ENCODE measurements around the gene EBP. TPM values are rescaled to one million over a fixed set of nuclear protein-coding genes. Genes with fewer than 3 reads are reported as not detected.

The EBP gene
- total RNA-seq, 1 donor from 2014 or later, result 55.2 TPM

DNA sequence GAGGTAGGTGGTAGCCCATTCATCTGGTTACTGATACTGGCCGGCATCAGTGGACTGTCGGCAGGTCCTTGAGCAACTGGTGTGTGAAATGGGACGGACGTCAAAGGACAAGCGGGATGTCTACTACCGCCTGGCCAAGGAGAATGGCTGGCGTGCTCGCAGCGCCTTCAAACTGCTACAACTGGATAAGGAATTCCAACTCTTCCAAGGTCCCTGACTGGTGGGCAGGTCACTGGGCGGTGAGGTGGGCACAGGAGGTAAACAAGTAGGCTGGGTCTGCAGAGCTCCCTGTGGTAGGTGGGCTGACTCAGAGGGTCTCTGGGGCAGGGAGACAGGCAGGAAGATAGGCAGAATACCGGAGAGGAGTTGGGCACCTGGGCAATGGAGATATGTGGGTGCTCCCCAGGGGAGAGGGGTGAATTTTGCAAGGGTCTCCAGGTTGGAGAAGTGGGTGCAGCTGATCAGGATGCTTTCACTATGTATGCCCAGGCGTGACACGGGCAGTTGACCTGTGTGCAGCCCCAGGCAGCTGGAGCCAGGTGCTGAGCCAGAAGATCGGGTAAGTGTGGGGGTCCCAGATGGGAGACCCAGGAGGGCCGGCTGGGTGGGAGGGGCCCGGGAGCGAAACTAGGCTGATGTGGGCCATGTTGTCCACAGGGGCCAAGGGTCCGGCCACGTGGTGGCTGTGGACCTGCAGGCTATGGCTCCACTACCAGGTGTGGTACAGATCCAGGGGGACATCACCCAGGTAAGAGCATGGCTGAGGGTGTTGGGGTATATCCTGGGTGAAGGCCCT is 43.5 kb upstream of the EBP start:
- DNase-seq (ENCODE audit: extremely low spot score in 2 of 2), result no peak
- Histone ChIP-seq H3K4me3 (no peak overlapping the region), H3K4me1 (peaks cover 8% of the 10 kb centered on the region), H3K9me3 (no peaks in the 10 kb centered on the region), H3K27me3 (no peaks in the 10 kb centered on the region), H3K27ac (no peak overlapping the region), H3K36me3 (no peaks in the 10 kb centered on the region)
- TF ChIP-seq POLR2A (IDR thresholded peaks at IDR 0.05) (no peak), CTCF (IDR thresholded peaks at IDR 0.05) (no peak), POLR2AphosphoS5 (IDR thresholded peaks at IDR 0.05; ENCODE audit: insufficient read depth in 1 of 2, low read depth in 1 of 2) (no peak)
- intact Hi-C loops (cut with DNase I), result no loop called here

DNA sequence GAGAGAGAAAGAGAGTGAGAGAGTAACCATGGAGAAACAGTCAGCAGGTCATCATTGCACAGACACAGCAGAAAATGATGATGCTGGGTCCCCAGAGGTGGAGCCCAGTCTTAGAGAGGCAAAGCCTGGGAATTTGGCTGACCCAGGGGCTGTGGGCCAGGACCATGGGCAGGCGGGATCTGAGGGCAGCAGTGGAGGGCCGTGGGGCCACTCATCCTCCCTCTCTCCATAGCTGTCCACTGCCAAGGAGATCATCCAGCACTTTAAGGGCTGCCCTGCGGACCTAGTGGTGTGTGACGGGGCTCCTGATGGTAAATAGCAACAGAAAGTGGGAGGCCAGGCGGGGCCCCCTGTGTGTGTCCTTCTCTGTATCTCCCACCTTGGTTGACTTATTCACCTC is 42.8 kb upstream of the EBP start:
- Histone ChIP-seq H3K4me1 (peaks cover 8% of the 10 kb centered on the region), H3K36me3 (peaks cover 0 to 3% of the 10 kb centered on the region in 2 donors), H3K27ac (no peak overlapping the region), H3K4me3 (no peak overlapping the region), H3K9me3 (no peaks in the 10 kb centered on the region), H3K27me3 (no peaks in the 10 kb centered on the region)
- no peak for DNase-seq (ENCODE audit: extremely low spot score in 2 of 2)
- no peak for TF ChIP-seq CTCF (IDR thresholded peaks at IDR 0.05)
- intact Hi-C loops (cut with DNase I), result no loop called here

DNA sequence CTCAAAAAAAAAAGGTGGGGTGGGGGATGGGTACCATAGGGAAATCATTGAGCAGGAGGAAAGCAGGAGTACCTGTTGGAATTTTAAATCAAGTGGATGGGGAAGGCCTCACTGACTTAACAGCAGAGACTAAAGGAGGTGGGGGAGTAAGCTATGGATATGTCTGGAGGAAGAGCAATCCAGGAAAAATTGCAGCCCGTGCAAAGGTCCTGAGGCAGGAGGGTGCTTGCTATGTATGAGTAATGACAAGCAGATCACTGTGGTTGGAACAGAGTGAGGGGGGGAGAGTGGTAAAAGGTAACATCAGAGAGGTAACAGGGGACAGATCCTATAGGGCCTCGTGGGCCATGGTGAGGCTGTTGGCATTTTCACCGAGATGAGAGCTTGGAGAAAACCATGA is 41.5 kb upstream of the EBP start:
- DNase-seq (ENCODE audit: extremely low spot score in 2 of 2), result no peak
- intact Hi-C loops (cut with DNase I), result no loop called here
- Histone ChIP-seq H3K4me1 (peaks cover 8% of the 10 kb centered on the region), H3K27me3 (no peaks in the 10 kb centered on the region), H3K9me3 (no peaks in the 10 kb centered on the region), H3K27ac (no peak overlapping the region), H3K4me3 (no peak overlapping the region), H3K36me3 (peaks cover 0 to 6% of the 10 kb centered on the region in 2 donors)
- TF ChIP-seq POLR2AphosphoS5 (IDR thresholded peaks at IDR 0.05; ENCODE audit: insufficient read depth in 1 of 2, low read depth in 1 of 2) (no peak), POLR2A (IDR thresholded peaks at IDR 0.05) (no peak), CTCF (IDR thresholded peaks at IDR 0.05) (no peak)

DNA sequence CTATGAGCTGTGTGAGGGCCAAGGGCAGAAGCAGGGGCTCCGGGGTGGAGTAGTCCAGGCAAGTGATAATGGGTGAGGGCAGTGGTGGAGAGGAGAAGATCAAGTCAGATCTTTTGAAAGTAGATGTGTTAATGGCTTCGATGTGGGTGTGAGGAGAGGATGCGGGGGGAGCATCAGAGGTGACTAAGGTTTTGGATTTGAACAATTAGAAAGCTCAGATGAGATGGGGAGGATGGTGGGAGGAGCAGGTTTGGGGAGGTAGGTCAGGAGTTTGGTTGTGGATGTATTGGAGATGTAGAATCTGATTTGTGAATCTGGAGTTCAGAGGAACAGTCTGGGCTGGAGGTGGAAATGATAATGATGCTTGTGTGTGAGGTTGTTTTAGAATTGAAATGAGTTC is 41.0 kb upstream of the EBP start:
- TF ChIP-seq POLR2AphosphoS5 (IDR thresholded peaks at IDR 0.05; ENCODE audit: insufficient read depth in 1 of 2, low read depth in 1 of 2) (no peak), CTCF (IDR thresholded peaks at IDR 0.05) (no peak), POLR2A (IDR thresholded peaks at IDR 0.05) (no peak)
- no peak for DNase-seq (ENCODE audit: extremely low spot score in 2 of 2)
- H3K36me3 ChIP-seq, result peaks cover 0 to 6% of the 10 kb centered on the region in 2 donors
- intact Hi-C loops (cut with DNase I), result no loop called here
- no peak overlapping the region for H3K27ac ChIP-seq
- H3K4me1 ChIP-seq, result peaks cover 8% of the 10 kb centered on the region
- no peak overlapping the region for H3K4me3 ChIP-seq
- H3K9me3 ChIP-seq, result no peaks in the 10 kb centered on the region
- H3K27me3 ChIP-seq, result no peaks in the 10 kb centered on the region

GRCh38 chrX:48482526-48482925 is 39.1 kb upstream of the EBP start:
- no peak for DNase-seq (ENCODE audit: extremely low spot score in 2 of 2)
- Histone ChIP-seq H3K27me3 (no peaks in the 10 kb centered on the region), H3K4me1 (no peaks in the 10 kb centered on the region), H3K4me3 (no peak overlapping the region), H3K9me3 (no peaks in the 10 kb centered on the region), H3K36me3 (peaks cover 0 to 6% of the 10 kb centered on the region in 2 donors), H3K27ac (no peak overlapping the region)
- no peak for TF ChIP-seq POLR2AphosphoS5 (IDR thresholded peaks at IDR 0.05; ENCODE audit: insufficient read depth in 1 of 2, low read depth in 1 of 2)
- TF ChIP-seq CTCF (IDR thresholded peaks at IDR 0.05), result no peak
- no peak for TF ChIP-seq POLR2A (IDR thresholded peaks at IDR 0.05)
- intact Hi-C loops (cut with DNase I), result no loop called here
